ENCODE measurements around the gene UBA52.

GRCh38 chr19:18526316-18526715 lies 45.3 kb upstream of the UBA52 start:
- TF ChIP-seq CTCF (IDR thresholded peaks at IDR 0.05) (no peak), POLR2A (IDR thresholded peaks at IDR 0.05) (no peak)
